Measurements from ENCODE around the gene PDSS2. TPM values are rescaled to one million over a fixed set of nuclear protein-coding genes. Genes with fewer than 3 reads are reported as not detected.
"Not testable (repeated sequence)": the region's sequence is repeated elsewhere in the genome, so short reads cannot be mapped to it uniquely, and the experiment has no call there.

The PDSS2 gene
- total RNA-seq, 2 donors from 2014 or later: 11.4 to 12.3 TPM

DNA sequence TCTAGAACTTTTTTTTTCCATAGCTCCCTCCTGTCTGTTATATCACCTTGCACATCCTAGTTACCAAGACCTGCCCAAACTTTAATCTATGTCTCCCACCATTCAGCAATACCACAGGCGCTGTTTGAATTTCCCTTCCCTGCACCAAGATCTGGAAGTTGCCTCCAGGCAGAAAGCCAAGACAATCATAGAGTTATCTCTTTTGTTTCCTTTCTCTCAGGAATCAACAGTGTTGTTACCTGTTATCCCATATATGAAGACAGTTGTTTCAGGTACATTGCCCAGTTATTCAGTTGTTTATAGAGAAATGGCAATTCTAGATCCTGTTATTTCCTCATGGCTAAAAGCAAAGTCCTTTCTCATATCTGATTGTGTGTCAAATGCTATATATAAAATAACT lies 63.2 kb downstream of the PDSS2 start:
- H3K27me3 Mint-ChIP-seq: no peaks in the 10 kb centered on the region
- H3K27ac Mint-ChIP-seq: no peak overlapping the region
- H3K4me3 Mint-ChIP-seq: no peak overlapping the region
- ATAC-seq (no peak), DNase-seq (no peak)
- H3K36me3 Mint-ChIP-seq (ENCODE audit: low read depth): peaks cover 3% of the 10 kb centered on the region
- no peaks in the 10 kb centered on the region for H3K9me3 ChIP-seq (ENCODE audit: control insufficient read depth, low read length, poor library complexity, severe bottlenecking)
- H3K4me1 Mint-ChIP-seq: no peaks in the 10 kb centered on the region

DNA sequence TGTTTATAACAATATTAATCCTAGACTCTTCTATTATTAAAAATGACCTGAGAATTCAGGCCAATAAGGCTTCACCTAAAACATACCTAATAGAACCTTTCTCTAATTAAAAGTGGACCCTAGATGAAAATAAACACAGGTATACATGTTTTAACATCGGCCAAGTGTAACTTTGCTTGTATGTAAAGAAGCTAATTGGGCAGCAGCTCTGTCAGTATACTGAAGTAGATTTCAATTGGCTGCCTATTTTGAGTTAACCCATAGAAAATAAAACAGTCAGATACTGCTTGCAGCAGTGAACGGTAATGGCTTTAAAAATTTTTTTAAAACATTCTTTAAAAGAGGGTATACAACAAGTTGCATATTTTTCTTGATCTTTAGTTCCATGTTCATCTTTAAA lies 67.3 kb downstream of the PDSS2 start:
- Mint-ChIP-seq H3K4me1 (peaks cover 3% of the 10 kb centered on the region), H3K36me3 (ENCODE audit: low read depth) (peaks cover 7% of the 10 kb centered on the region), H3K27me3 (no peaks in the 10 kb centered on the region)

DNA sequence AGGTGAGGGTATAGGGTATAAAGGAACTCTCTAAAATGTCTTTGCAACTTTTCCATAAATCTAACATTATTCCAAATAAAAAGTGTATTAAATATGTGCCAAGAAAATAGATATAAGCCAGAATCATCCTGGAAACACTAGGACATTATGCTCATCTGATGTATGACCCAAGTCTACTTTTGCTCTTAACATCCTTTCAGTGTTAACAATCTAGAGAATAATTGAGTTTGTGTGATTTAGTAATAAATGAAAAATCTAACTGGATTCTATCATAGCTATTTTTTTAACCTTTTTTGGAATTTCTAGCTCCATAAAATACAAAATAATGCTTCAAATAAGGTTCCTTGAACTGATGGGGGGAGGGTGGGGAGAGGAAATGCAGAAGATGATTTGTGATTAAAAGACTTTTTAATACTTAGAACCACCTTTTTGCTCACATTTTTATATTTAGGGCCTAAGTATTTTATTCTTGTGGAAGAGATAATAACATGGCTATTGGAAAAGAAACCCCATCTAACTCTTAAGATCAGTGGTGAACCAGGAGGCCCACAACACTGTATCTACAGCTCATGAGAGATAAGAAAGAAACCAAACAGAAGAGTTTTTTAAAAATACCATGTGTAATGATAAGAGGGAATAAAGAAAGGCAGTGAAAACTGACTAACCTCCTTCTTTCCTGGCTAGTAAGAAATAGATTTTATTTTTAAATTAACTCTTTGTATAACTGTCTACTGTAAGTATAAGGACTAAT lies 68.5 kb downstream of the PDSS2 start:
- Mint-ChIP-seq H3K27ac (no peak overlapping the region), H3K4me1 (peaks cover 5% of the 10 kb centered on the region), H3K4me3 (no peak overlapping the region), H3K27me3 (no peaks in the 10 kb centered on the region), H3K36me3 (ENCODE audit: low read depth) (peaks cover 7% of the 10 kb centered on the region)
- DNase-seq (no peak), ATAC-seq (no peak)
- H3K9me3 ChIP-seq (ENCODE audit: control insufficient read depth, low read length, poor library complexity, severe bottlenecking): no peaks in the 10 kb centered on the region

More for the DNA sequence above, 67.3 kb downstream of the PDSS2 start:
- no peak overlapping the region for H3K27ac Mint-ChIP-seq
- H3K4me3 Mint-ChIP-seq: no peak overlapping the region
- ATAC-seq (no peak), DNase-seq (no peak)
- no peaks in the 10 kb centered on the region for H3K9me3 ChIP-seq (ENCODE audit: control insufficient read depth, low read length, poor library complexity, severe bottlenecking)

- no peaks in the 10 kb centered on the region for H3K27me3 Mint-ChIP-seq
These were observed 69.3 kb downstream of the PDSS2 start for GRCh38 chr6:107390056-107390455.

GRCh38 chr6:107386904-107387303 lies 72.5 kb downstream of the PDSS2 start:
- no peaks in the 10 kb centered on the region for H3K9me3 ChIP-seq (ENCODE audit: control insufficient read depth, low read length, poor library complexity, severe bottlenecking)
- no peaks in the 10 kb centered on the region for H3K27me3 Mint-ChIP-seq
- H3K27ac Mint-ChIP-seq: no peak overlapping the region
- DNase-seq (no peak), ATAC-seq (no peak)
- no peak overlapping the region for H3K4me3 Mint-ChIP-seq
- peaks cover 6% of the 10 kb centered on the region for H3K4me1 Mint-ChIP-seq
- H3K36me3 Mint-ChIP-seq (ENCODE audit: low read depth): peaks cover 4% of the 10 kb centered on the region

More at GRCh38 chr6:107390056-107390455, 69.3 kb downstream of the PDSS2 start:
- no peaks in the 10 kb centered on the region for H3K9me3 ChIP-seq (ENCODE audit: control insufficient read depth, low read length, poor library complexity, severe bottlenecking)
- DNase-seq (no peak), ATAC-seq (no peak)
- peaks cover 7% of the 10 kb centered on the region for H3K36me3 Mint-ChIP-seq (ENCODE audit: low read depth)
- H3K27ac Mint-ChIP-seq: no peak overlapping the region
- peaks cover 5% of the 10 kb centered on the region for H3K4me1 Mint-ChIP-seq
- no peak overlapping the region for H3K4me3 Mint-ChIP-seq

GRCh38 chr6:107386340-107386739 lies 73.0 kb downstream of the PDSS2 start:
- H3K27ac Mint-ChIP-seq: no peak overlapping the region
- peaks cover 6% of the 10 kb centered on the region for H3K4me1 Mint-ChIP-seq
- no peaks in the 10 kb centered on the region for H3K9me3 ChIP-seq (ENCODE audit: control insufficient read depth, low read length, poor library complexity, severe bottlenecking)
- DNase-seq: no peak
- peaks cover 4% of the 10 kb centered on the region for H3K36me3 Mint-ChIP-seq (ENCODE audit: low read depth)
- H3K4me3 Mint-ChIP-seq: no peak overlapping the region
- H3K27me3 Mint-ChIP-seq: no peaks in the 10 kb centered on the region
- no peak for ATAC-seq

GRCh38 chr6:107383705-107384104 lies 75.7 kb downstream of the PDSS2 start:
- no peak overlapping the region for H3K27ac Mint-ChIP-seq
- ATAC-seq (no peak), DNase-seq (no peak)
- H3K9me3 ChIP-seq (ENCODE audit: control insufficient read depth, low read length, poor library complexity, severe bottlenecking): no peaks in the 10 kb centered on the region
- peaks cover 6% of the 10 kb centered on the region for H3K4me1 Mint-ChIP-seq
- H3K27me3 Mint-ChIP-seq: no peaks in the 10 kb centered on the region
- H3K4me3 Mint-ChIP-seq: no peak overlapping the region
- peaks cover 4% of the 10 kb centered on the region for H3K36me3 Mint-ChIP-seq (ENCODE audit: low read depth)

DNA sequence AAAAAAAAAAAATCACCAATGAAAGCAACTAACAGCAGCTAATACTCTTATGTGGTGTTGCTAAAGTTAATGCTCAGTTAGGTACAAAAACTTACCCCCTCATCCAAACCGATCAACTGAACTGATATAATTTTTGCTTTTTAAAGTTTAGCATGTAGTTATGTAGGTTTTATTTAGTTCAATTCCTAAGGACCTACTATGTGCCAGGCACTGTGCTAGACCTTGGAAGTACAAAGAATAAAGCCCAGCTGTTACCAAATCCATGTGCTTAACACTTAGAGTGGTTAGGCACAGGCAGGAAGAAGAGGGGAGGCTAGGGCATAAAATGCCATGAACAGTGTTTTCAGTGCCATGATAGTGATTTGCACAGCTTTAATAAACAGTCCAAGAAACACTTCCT lies 85.1 kb downstream of the PDSS2 start:
- ATAC-seq (no peak), DNase-seq (no peak)
- Mint-ChIP-seq H3K36me3 (ENCODE audit: low read depth) (peaks cover 2% of the 10 kb centered on the region), H3K27me3 (no peaks in the 10 kb centered on the region), H3K4me1 (peaks cover 2% of the 10 kb centered on the region), H3K27ac (no peak overlapping the region), H3K4me3 (no peak overlapping the region)
- H3K9me3 ChIP-seq (ENCODE audit: control insufficient read depth, low read length, poor library complexity, severe bottlenecking): no peaks in the 10 kb centered on the region

DNA sequence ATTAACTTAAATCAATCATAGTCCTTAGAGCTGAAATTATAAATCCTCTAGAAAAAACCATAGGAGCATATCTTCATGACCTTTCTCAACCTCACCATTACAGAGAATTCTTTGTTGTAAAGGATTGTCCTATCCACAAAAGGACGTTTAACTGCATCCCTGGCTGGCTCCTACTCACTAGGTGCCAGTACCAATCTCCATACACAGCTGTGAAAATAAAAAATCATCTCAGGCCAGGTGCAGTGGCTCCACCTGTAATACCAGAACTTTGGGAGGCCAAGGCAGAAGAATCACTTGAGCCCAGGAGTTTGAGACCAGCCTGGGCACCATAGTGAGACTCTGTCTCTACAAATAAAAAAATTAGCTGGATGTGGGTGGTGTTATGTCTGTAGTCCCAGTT lies 89.9 kb downstream of the PDSS2 start:
- no peak for DNase-seq
- H3K36me3 Mint-ChIP-seq (ENCODE audit: low read depth): no peaks in the 10 kb centered on the region
- peaks cover 8% of the 10 kb centered on the region for H3K4me1 Mint-ChIP-seq
- ATAC-seq: no peak
- no peak overlapping the region for H3K27ac Mint-ChIP-seq
- H3K27me3 Mint-ChIP-seq: no peaks in the 10 kb centered on the region
- no peak overlapping the region for H3K4me3 Mint-ChIP-seq
- H3K9me3 ChIP-seq (ENCODE audit: control insufficient read depth, low read length, poor library complexity, severe bottlenecking): no peaks in the 10 kb centered on the region

GRCh38 chr6:107368471-107368870 lies 90.9 kb downstream of the PDSS2 start:
- H3K4me3 Mint-ChIP-seq: no peak overlapping the region
- H3K4me1 Mint-ChIP-seq: peaks cover 6% of the 10 kb centered on the region
- DNase-seq (no peak), ATAC-seq (no peak)
- H3K27me3 Mint-ChIP-seq: no peaks in the 10 kb centered on the region
- H3K27ac Mint-ChIP-seq: no peak overlapping the region
- no peaks in the 10 kb centered on the region for H3K36me3 Mint-ChIP-seq (ENCODE audit: low read depth)
- no peaks in the 10 kb centered on the region for H3K9me3 ChIP-seq (ENCODE audit: control insufficient read depth, low read length, poor library complexity, severe bottlenecking)

- not testable (repeated sequence) for H3K27ac Mint-ChIP-seq; DNase-seq; H3K27me3 Mint-ChIP-seq; H3K4me1 Mint-ChIP-seq; H3K4me3 Mint-ChIP-seq; ATAC-seq; H3K9me3 ChIP-seq (ENCODE audit: control insufficient read depth, low read length, poor library complexity, severe bottlenecking); H3K36me3 Mint-ChIP-seq (ENCODE audit: low read depth)
These were observed 95.2 kb downstream of the PDSS2 start for GRCh38 chr6:107364173-107364572.

DNA sequence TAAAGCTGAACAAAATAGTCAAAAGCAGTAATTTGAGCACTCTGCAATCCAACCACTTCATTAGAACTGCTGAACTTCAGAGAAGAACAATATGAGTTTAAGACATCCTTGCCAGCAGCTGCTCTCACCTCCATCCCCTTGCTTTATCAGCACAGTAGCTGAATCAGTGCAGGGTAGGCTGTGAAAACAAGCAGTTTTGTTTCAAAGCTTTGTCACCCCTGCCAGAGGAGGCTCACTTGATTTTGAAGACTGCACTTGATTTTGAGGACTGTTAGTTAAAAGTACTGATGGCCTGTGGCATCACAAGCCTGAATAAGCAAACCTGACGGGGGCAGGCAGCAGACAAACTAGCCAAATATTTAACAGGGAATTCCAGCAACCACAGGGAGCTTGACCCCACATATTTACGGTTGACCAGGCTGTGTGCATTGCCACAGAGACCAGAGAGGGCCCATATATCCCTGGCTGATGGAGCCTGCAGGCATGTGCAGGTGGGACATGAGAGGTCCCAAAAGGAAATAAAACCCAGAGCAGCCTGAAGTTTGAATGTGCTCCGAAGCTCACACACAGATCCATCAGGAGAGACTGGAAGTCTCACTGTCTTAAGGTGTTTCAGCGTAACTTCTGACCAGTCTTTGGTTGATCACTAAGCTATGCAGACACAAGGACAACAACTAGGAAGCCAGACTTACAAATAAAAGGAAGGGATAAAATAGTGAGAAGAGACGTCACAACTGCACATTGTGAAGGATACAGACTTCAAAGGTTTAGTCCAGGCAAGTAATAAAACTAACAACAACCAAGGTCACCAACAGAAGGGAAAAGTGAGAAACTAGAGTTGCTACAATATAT lies 97.4 kb downstream of the PDSS2 start:
- H3K36me3 Mint-ChIP-seq (ENCODE audit: low read depth): peaks cover 3% of the 10 kb centered on the region
- H3K27me3 Mint-ChIP-seq: no peaks in the 10 kb centered on the region
- DNase-seq: no peak
- no peak overlapping the region for H3K4me3 Mint-ChIP-seq
- no peak for ATAC-seq
- H3K4me1 Mint-ChIP-seq: peaks cover 5% of the 10 kb centered on the region
- H3K27ac Mint-ChIP-seq: no peak overlapping the region
- H3K9me3 ChIP-seq (ENCODE audit: control insufficient read depth, low read length, poor library complexity, severe bottlenecking): no peaks in the 10 kb centered on the region

DNA sequence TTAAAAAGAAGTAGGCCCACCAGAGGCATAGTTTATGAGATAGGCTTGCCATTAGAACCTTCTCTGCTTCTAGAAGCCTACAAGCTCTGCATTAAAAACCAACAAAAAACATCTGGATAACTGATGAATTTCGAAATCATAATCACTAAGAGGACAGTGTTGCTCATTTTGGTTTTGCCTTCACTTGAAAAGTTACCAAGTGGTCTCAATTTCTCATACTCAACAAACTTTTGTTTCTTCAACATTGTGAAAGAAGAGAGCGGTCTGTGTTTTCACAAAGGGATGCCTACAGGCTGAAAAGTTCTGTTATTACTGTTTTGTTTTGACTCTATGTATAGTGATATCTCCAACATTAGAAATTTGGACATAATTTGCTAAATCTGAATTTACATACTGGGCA lies 98.9 kb downstream of the PDSS2 start:
- ATAC-seq: no peak
- H3K27me3 Mint-ChIP-seq: no peaks in the 10 kb centered on the region
- no peak overlapping the region for H3K27ac Mint-ChIP-seq
- peaks cover 2% of the 10 kb centered on the region for H3K4me1 Mint-ChIP-seq
- peaks cover 3% of the 10 kb centered on the region for H3K36me3 Mint-ChIP-seq (ENCODE audit: low read depth)
- DNase-seq: no peak
- no peak overlapping the region for H3K4me3 Mint-ChIP-seq
- H3K9me3 ChIP-seq (ENCODE audit: control insufficient read depth, low read length, poor library complexity, severe bottlenecking): no peaks in the 10 kb centered on the region
